HTERT RPE-1 (cell line): ENCODE results near the gene WDR90.

Experiments
- in situ Hi-C: fragments of 300-500 bp; cut with MboI; formaldehyde crosslinking; loops from 4 replicates; pipeline ENCODE4 v1.14.3; 2020; ENCODE audit warnings: low sequenced_read_pairs

The WDR90 gene

GRCh38 chr16:674214-674881 lies 25.2 kb downstream of the WDR90 start:
- in situ Hi-C loops = no loop called here

DNA sequence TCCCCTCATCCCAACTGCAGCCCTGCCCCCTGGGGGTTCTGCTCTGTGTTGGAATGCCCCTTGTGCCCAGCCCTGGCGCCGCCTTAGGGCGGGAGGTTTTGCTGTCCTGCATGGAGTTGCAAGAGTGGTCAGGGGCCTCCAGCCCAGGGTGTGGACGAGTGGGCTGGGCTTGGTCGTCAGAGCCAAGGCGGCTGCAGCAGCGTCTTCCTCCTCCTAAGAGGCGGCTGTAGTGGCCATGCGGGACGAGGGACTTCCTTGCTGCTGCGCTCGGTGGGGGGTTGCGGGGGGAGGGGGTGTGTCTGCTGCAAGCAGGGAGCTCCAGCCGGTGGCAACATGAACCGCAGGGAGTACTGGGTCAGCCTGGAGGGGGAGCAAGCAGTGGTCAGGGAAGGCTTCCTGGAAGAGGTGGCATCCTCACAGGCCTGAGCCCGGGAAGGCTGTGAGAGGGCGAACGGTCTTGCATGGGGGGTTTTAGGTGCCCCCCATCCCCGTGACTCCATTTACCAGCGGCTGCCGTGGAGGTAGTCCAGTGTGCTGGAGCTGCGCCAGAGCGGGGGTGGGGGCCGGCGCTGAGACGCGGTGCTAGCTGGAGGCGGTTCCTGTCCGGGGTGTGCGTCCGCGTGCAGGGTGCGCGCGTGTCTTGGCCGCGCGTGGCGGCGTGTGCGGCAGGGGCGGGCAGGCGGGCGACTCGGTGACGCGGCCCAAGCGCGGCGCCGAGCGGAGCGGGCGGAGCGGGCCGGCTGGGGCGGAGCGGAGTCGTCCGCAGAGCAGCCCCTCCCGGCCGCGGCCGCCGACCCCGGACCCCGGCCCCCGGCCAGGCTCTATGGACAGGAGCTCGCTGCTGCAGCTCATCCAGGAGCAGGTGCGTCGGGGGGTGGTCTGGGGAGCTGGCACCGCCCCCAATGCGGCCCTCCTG lies 26.1 kb downstream of the WDR90 start, which contains the start of gene RHBDL1:
Gene RHBDL1 (plus strand): TSS at position 704 of the 916 bp plus-strand sequence. CDS start 120 bp downstream, at position 824.
- in situ Hi-C loops = no loop called here

DNA sequence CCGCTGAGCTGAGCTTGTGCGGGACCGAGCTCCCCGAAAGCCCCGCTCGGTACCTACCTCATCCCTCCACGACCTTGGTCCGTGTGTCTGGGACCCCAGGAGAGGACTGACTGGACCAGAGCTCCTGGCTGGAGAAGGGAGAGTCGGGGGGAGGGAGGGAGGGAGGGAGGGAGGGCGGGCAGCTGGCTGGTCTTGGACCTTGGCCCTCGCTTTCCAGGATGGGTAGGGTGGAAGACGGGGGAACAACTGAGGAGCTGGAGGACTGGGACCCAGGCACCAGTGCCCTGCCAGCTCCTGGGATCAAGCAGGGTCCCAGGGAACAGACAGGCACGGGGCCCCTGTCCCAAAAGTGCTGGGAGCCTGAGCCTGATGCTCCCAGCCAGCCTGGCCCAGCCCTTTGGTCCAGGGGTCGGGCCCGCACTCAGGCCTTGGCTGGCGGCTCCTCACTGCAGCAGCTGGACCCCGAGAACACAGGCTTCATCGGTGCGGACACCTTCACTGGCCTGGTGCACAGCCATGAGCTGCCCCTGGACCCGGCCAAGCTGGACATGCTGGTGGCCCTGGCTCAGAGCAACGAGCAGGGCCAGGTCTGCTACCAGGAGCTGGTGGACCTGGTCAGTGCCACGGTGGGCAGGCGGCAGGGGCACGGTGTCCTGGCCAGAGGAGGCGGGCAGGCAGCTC lies 26.9 kb downstream of the WDR90 start:
- in situ Hi-C loops = no loop called here

DNA sequence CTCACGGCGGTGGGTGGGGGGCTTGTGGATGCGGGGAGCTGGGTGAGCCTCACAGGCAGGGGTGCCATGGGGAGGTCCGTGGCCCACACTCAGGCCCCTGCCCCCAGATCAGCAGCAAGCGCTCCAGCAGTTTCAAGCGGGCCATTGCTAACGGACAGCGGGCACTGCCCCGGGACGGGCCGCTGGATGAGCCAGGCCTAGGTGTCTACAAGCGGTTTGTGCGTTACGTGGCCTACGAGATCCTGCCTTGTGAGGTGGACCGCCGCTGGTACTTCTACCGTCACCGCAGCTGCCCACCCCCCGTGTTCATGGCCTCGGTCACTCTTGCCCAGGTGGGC lies 27.4 kb downstream of the WDR90 start:
- in situ Hi-C loops = no loop called here

DNA sequence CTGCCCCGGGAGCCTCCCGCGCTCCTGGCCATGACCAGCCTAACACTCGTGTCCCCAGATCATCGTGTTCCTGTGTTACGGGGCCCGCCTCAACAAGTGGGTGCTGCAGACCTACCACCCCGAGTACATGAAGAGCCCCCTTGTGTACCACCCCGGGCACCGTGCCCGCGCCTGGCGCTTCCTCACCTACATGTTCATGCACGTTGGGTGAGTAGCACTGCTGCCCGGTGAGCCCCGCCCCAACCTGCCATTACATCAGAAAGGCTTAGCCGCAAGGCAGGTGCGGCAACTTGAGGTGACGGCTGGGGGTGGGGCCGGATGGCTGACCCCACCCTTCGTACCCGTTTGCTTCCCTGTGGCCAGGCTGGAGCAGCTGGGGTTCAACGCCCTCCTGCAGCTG lies 27.7 kb downstream of the WDR90 start:
- in situ Hi-C loops = no loop called here

DNA sequence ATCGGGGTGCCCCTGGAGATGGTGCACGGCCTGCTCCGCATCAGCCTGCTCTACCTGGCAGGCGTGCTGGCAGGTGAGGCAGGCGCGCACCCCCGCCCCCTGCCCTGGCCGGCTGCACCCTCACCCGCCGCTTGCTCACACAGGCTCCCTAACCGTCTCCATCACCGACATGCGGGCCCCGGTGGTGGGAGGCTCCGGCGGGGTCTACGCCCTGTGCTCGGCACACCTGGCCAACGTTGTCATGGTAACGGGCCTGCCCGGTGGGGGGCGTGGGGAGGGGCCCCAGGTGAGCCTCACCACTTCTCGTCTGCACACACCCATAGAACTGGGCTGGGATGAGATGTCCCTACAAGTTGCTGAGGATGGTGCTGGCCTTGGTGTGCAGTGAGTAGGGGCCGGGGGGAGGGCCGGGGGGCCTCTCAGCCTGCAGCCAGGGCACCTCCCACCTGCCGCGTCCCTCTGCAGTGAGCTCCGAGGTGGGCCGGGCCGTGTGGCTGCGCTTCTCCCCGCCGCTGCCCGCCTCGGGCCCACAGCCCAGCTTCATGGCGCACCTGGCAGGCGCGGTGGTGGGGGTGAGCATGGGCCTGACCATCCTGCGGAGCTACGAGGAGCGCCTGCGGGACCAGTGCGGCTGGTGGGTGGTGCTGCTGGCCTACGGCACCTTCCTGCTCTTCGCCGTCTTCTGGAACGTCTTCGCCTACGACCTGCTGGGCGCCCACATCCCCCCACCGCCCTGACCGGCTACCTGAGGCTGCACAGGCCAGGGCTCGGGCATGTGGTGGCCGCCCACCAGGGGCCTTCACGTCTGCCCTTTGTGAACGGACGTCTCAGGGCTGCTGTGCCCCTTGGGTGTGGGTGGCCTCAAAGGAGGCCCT lies 28.4 kb downstream of the WDR90 start:
- in situ Hi-C loops = no loop called here

GRCh38 chr16:678209-678857 lies 29.2 kb downstream of the WDR90 start:
- in situ Hi-C loops = no loop called here

- in situ Hi-C loops = no loop called here
Observed at GRCh38 chr16:678858-679813, 30.0 kb downstream of the WDR90 start.

- in situ Hi-C loops = no loop called here
Observed at GRCh38 chr16:679814-680624, 30.9 kb downstream of the WDR90 start, which contains the start of gene STUB1. TSS of gene STUB1 (plus strand) at chr16:680410. CDS start at chr16:680526, 116 bp downstream.

DNA sequence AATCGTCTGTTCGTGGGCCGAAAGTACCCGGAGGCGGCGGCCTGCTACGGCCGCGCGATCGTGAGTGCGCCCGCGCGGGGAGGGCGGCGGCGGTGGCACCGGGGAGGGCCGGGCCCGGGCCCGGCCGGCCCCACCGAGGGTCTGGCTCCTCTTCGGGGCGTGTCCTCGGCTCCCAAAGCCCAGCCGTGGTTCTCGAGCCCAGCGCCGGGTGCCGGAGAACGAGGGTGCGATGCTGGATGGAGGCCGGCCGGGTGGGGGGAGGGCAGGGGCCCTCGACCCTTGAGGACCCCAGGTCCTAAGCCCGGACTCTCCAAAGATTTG lies 31.4 kb downstream of the WDR90 start:
- in situ Hi-C loops = no loop called here

DNA sequence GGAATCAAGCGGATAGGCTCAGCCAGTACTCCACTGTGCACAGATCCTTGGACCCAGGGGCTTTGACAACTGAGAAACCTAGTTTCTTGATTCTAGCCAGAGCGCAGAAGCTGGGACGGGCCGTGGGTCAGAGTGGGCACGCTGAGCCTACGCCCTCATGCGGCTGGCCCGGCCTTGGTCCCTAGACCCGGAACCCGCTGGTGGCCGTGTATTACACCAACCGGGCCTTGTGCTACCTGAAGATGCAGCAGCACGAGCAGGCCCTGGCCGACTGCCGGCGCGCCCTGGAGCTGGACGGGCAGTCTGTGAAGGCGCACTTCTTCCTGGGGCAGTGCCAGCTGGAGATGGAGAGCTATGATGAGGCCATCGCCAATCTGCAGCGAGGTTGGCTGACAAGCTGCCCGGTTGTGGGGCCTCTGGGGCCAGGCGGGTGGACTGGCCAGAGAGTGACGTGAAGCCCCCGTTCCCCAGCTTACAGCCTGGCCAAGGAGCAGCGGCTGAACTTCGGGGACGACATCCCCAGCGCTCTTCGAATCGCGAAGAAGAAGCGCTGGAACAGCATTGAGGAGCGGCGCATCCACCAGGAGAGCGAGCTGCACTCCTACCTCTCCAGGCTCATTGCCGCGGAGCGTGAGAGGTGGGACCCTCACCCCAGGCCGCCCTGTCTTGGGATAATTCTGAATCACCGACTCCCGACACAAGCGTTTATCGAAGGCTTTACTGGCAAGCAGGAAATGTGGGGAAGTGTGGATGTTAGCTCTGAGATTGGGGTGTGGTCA lies 32.0 kb downstream of the WDR90 start:
- in situ Hi-C loops = no loop called here

GRCh38 chr16:681746-682427 lies 32.7 kb downstream of the WDR90 start:
- in situ Hi-C loops = no loop called here

- in situ Hi-C loops = no loop called here
Observed at GRCh38 chr16:682493-683395, 33.6 kb downstream of the WDR90 start.

DNA sequence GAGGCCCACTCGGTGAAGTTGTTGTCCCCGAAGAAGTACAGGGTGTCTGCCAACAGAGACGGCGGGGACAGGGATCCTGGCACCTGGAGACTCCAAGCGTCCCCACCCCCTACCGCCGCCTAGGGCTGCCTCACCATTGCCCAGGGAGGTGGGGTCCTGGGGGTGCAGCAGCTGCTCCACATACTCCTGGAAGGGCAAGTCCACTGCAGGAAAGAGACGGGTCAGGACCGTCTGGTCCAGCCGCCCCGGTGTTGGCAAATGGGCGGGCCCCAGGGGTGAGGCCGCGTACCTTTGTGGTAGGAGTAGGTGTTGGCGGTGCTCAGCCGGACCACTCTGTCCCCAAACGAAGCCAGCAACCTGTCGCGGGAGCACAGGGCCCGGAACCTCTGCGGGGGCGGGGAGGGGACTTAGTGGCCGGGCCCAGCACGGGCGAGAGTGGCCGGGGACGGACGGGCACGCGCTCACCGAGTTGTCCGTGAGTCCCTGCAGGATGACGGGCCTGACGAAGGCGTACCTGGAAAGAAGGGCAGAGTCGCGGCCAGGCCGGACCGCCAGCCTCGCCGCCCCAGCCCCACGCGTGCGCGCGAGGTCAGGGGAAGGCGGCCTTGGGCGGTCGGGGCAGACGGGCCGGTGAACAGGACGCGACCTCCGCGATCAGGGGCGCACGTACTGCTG lies 34.4 kb downstream of the WDR90 start:
- in situ Hi-C loops = no loop called here

- in situ Hi-C loops = no loop called here
Observed at GRCh38 chr16:684071-684794, 35.1 kb downstream of the WDR90 start, which contains the start of gene JMJD8. TSS of gene JMJD8 (minus strand) at chr16:684334. CDS start at chr16:684319, 15 bp downstream.
